ENCODE measurements around the gene F2. TPM values are rescaled to one million over a fixed set of nuclear protein-coding genes. Genes with fewer than 3 reads are reported as not detected.

F2 gene
- total and polyA plus RNA-seq, 2 of the 13 experiments (the other 11 are each of a cell fraction or from before 2014, with no cell fraction given), result 330 to 801 TPM

DNA sequence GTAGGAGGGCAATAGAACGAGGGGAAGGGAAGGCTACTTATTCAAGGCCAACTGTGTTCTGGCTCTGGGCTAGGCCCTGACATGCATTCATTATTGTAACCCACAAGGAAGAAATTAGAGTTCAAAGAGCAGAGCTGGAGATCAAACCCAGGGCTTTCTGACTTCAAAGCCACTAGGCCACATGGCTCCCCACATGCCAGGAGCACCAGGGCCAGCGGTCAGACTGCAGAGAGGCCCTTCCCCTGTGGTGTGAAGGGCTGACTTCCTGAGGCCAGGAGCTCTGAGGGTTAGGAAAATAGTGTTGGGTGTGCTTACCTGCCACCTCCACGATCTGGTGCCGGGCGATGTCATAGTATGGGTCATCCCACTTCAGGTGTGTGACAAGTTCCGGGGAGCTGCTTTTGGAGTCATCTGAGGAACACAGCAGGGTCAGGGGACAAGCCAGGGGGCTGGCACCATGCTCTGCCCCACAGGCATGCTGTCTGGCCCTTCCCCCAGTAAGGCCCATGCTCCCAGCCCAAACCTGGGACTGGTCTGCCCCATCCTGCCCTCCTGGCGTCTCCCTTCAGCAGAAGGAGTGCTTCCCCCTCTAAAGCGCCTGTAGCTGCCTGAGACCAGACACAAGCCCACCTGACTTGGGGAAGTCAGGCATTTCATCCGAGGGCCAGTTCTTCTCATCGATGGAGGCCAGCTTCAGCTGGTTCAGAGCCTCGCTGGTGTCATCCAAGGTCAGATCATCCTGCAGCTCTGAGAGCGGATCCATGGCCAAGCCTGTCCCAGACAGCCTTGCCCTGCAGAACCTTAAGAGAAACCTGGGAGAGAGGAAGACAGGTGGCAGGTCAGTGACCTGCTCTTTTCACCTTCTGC, 23.4 kb upstream of the F2 start (continued):
- TF ChIP-seq PHF20 (CRISPR knock-in tag; IDR thresholded peaks at IDR 0.05) (peak; percentile 43; the same call in 1 of the 2 replicates), FOXO1 (CRISPR knock-in tag; IDR thresholded peaks at IDR 0.05) (no peak), SMARCE1 (IDR thresholded peaks at IDR 0.05; ENCODE audit: borderline replicate concordance) (no peak), ATF7 (IDR thresholded peaks at IDR 0.05) (no peak), ATF7 (CRISPR knock-in tag; IDR thresholded peaks at IDR 0.05) (no peak), HNRNPL (IDR thresholded peaks at IDR 0.05; ENCODE audit: low read depth, low read length) (no peak), ZNF546 (CRISPR knock-in tag; conservative IDR thresholded peaks at IDR 0.05) (0 out of 2 replicates have a peak, but pooled peaks have one; percentile 46), ZC3H4 (CRISPR knock-in tag; IDR thresholded peaks at IDR 0.05; ENCODE audit: borderline replicate concordance) (no peak), PAX8 (CRISPR knock-in tag; IDR thresholded peaks at IDR 0.05; ENCODE audit: borderline replicate concordance) (no peak), GABPA (IDR thresholded peaks at IDR 0.05; ENCODE audit: low read depth, low read length) (no peak), GABPA (CRISPR knock-in tag; IDR thresholded peaks at IDR 0.05; ENCODE audit: low read depth) (0 out of 2 replicates have a peak, but pooled peaks have one; percentile 33), SRSF9 (IDR thresholded peaks at IDR 0.05; ENCODE audit: borderline replicate concordance, insufficient read depth, low read depth, low read length, poor library complexity, severe bottlenecking) (no peak), SNRNP70 (IDR thresholded peaks at IDR 0.05; ENCODE audit: low read depth, low read length) (no peak), HOXA3 (CRISPR knock-in tag; IDR thresholded peaks at IDR 0.05) (no peak), ZNF484 (CRISPR knock-in tag; IDR thresholded peaks at IDR 0.05; ENCODE audit: borderline replicate concordance, low read depth) (no peak), POLR2AphosphoS5 (IDR thresholded peaks at IDR 0.05; ENCODE audit: low read depth, low read length) (no peak; the same call in 1 of the 2 replicates), KDM3A (CRISPR knock-in tag; IDR thresholded peaks at IDR 0.05; ENCODE audit: low read depth) (no peak), RFXANK (CRISPR knock-in tag; IDR thresholded peaks at IDR 0.05) (no peak), SMARCC2 (IDR thresholded peaks at IDR 0.05) (no peak), SIX4 (CRISPR knock-in tag; IDR thresholded peaks at IDR 0.05) (no peak), ZNF24 (IDR thresholded peaks at IDR 0.05) (no peak)
- TF ChIP-seq, protein P1, sequence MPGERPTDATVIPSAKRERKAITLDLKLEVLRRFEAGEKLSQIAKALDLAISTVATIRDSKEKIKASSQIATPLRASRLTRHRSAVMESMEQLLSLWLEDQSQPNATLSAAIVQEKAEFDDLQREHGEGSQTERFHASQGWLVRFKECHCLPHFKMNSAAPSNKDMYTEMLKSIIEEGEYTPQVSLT (CRISPR knock-in tag; IDR thresholded peaks at IDR 0.05; ENCODE audit: borderline replicate concordance, low read depth), result no peak
- TF ChIP-seq, protein P2, sequence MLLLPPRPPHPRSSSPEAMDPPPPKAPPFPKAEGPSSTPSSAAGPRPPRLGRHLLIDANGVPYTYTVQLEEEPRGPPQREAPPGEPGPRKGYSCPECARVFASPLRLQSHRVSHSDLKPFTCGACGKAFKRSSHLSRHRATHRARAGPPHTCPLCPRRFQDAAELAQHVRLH (CRISPR knock-in tag; IDR thresholded peaks at IDR 0.05; ENCODE audit: borderline replicate concordance, low read depth), result no peak
- TF ChIP-seq, protein P3, sequence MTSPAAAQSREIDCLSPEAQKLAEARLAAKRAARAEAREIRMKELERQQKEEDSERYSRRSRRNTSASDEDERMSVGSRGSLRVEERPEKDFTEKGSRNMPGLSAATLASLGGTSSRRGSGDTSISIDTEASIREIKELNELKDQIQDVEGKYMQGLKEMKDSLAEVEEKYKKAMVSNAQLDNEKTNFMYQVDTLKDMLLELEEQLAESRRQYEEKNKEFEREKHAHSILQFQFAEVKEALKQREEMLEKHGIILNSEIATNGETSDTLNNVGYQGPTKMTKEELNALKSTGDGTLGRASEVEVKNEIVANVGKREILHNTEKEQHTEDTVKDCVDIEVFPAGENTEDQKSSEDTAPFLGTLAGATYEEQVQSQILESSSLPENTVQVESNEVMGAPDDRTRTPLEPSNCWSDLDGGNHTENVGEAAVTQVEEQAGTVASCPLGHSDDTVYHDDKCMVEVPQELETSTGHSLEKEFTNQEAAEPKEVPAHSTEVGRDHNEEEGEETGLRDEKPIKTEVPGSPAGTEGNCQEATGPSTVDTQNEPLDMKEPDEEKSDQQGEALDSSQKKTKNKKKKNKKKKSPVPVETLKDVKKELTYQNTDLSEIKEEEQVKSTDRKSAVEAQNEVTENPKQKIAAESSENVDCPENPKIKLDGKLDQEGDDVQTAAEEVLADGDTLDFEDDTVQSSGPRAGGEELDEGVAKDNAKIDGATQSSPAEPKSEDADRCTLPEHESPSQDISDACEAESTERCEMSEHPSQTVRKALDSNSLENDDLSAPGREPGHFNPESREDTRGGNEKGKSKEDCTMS (CRISPR knock-in tag; conservative IDR thresholded peaks at IDR 0.05), result no peak
- TF ChIP-seq, protein P4, sequence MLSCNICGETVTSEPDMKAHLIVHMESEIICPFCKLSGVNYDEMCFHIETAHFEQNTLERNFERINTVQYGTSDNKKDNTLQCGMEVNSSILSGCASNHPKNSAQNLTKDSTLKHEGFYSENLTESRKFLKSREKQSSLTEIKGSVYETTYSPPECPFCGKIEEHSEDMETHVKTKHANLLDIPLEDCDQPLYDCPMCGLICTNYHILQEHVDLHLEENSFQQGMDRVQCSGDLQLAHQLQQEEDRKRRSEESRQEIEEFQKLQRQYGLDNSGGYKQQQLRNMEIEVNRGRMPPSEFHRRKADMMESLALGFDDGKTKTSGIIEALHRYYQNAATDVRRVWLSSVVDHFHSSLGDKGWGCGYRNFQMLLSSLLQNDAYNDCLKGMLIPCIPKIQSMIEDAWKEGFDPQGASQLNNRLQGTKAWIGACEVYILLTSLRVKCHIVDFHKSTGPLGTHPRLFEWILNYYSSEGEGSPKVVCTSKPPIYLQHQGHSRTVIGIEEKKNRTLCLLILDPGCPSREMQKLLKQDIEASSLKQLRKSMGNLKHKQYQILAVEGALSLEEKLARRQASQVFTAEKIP (CRISPR knock-in tag; IDR thresholded peaks at IDR 0.05; ENCODE audit: borderline replicate concordance), result no peak
